H9 (cell line): ENCODE results near the gene ARRB1. TPM values are rescaled to one million over a fixed set of nuclear protein-coding genes. Genes with fewer than 3 reads are reported as not detected.

ENCODE experiments used
- DNase-seq: peaks from one replicate; pipeline ENCODE4 v3.0.0-alpha.2; 2017
- H2AFZ ChIP-seq: one replicate; pipeline ENCODE4 v1.6.1; 2013; ENCODE audit warnings: mild to moderate bottlenecking, low read length, control low read depth, moderate library complexity
- H2AK5ac ChIP-seq: 2 replicates; pipeline ENCODE4 v1.6.1; 2013; ENCODE audit warnings: low read length, control low read depth, mixed read lengths; ENCODE audit not compliant: insufficient read length
- H2BK120ac ChIP-seq: one replicate; pipeline ENCODE4 v1.6.1; 2013; ENCODE audit warnings: low read depth, mild to moderate bottlenecking, low read length, control low read depth, inconsistent platforms; ENCODE audit not compliant: poor library complexity, severe bottlenecking
- H2BK12ac ChIP-seq: 2 replicates; pipeline ENCODE4 v1.6.1; 2013; ENCODE audit warnings: low read length, control low read depth, mixed read lengths, low read depth; ENCODE audit not compliant: insufficient read length
- H2BK15ac ChIP-seq: 2 replicates; pipeline ENCODE4 v1.6.1; 2013; ENCODE audit warnings: low read depth, low read length, control low read depth
- H2BK20ac ChIP-seq: one replicate; pipeline ENCODE4 v1.6.1; 2013; ENCODE audit warnings: low read depth, mild to moderate bottlenecking, low read length, control low read depth, inconsistent platforms; ENCODE audit not compliant: poor library complexity, severe bottlenecking
- H2BK5ac ChIP-seq: 2 replicates; pipeline ENCODE4 v1.6.1; 2013; ENCODE audit warnings: low read length, control low read depth, mixed read lengths; ENCODE audit not compliant: insufficient read length
- H3K14ac ChIP-seq: 2 replicates; pipeline ENCODE4 v1.6.1; 2013; ENCODE audit warnings: low read length, control low read depth; ENCODE audit not compliant: insufficient read depth
- H3K18ac ChIP-seq: 2 replicates; pipeline ENCODE4 v1.6.1; 2013; ENCODE audit warnings: low read depth, mild to moderate bottlenecking, mixed read lengths, low read length, control low read depth; ENCODE audit not compliant: insufficient read length
- H3K23ac ChIP-seq: 2 replicates; pipeline ENCODE4 v1.6.1; 2013; ENCODE audit warnings: low read length, control low read depth, mixed read lengths, low read depth; ENCODE audit not compliant: insufficient read length
- H3K23me2 ChIP-seq: 2 replicates; pipeline ENCODE4 v1.6.1; 2013; ENCODE audit warnings: low read depth, mild to moderate bottlenecking, mixed read lengths, low read length, control low read depth; ENCODE audit not compliant: insufficient read length, poor library complexity, severe bottlenecking
- H3K27ac ChIP-seq: 2 replicates; pipeline ENCODE4 v1.5.1; 2013; ENCODE audit warnings: low read length, control low read depth, mixed read lengths, low read depth; ENCODE audit not compliant: insufficient read length
- H3K27me3 ChIP-seq: 2 replicates; pipeline ENCODE4 v1.6.1; 2013; ENCODE audit warnings: low read length, control low read depth, inconsistent platforms; ENCODE audit not compliant: insufficient read depth
- H3K4ac ChIP-seq: 2 replicates; pipeline ENCODE4 v1.6.1; 2013; ENCODE audit warnings: low read depth, mild to moderate bottlenecking, control low read depth, inconsistent platforms, low read length, moderate library complexity
- H3K4me1 ChIP-seq: 2 replicates; pipeline ENCODE4 v1.6.1; 2013; ENCODE audit warnings: low read length, control low read depth, inconsistent platforms; ENCODE audit not compliant: insufficient read depth
- H3K4me2 ChIP-seq: 2 replicates; pipeline ENCODE4 v1.6.1; 2013; ENCODE audit warnings: low read length, control low read depth, mixed read lengths; ENCODE audit not compliant: insufficient read length, insufficient read depth
- H3K56ac ChIP-seq: 2 replicates; pipeline ENCODE4 v1.6.1; 2013; ENCODE audit warnings: low read depth, mild to moderate bottlenecking, mixed read lengths, low read length, control low read depth; ENCODE audit not compliant: insufficient read length
- H3K79me1 ChIP-seq: 2 replicates; pipeline ENCODE4 v1.6.1; 2013; ENCODE audit warnings: low read depth, mild to moderate bottlenecking, moderate library complexity, low read length, control low read depth, inconsistent platforms; ENCODE audit not compliant: insufficient read depth, poor library complexity, severe bottlenecking
- H3K79me2 ChIP-seq: 2 replicates; pipeline ENCODE4 v1.6.1; 2013; ENCODE audit warnings: low read length, control low read depth, inconsistent platforms; ENCODE audit not compliant: insufficient read depth
- H3K9ac ChIP-seq: 2 replicates; pipeline ENCODE4 v1.6.1; 2013; ENCODE audit warnings: low read length, control low read depth, mixed read lengths; ENCODE audit not compliant: insufficient read length; ENCODE audit errors: extremely low read depth
- H3K9me3 ChIP-seq: one replicate; pipeline ENCODE4 v1.6.1; 2013; ENCODE audit warnings: low read depth, low read length, inconsistent platforms; ENCODE audit not compliant: control insufficient read depth
- H3T11ph ChIP-seq: one replicate; pipeline ENCODE4 v1.6.1; 2013; ENCODE audit warnings: mild to moderate bottlenecking, low read length, control low read depth, inconsistent platforms
- H4K20me1 ChIP-seq: one replicate; pipeline ENCODE4 v1.6.1; 2013; ENCODE audit not compliant: control insufficient read depth, insufficient read length, insufficient read depth
- H4K5ac ChIP-seq: 2 replicates; pipeline ENCODE4 v1.6.1; 2013; ENCODE audit warnings: low read depth, mild to moderate bottlenecking, mixed read lengths, low read length, control low read depth; ENCODE audit not compliant: insufficient read length
- H4K8ac ChIP-seq: replicated peaks from 2 replicates; pipeline ENCODE4 v1.6.1; 2013; ENCODE audit warnings: low read length, control low read depth, mixed read lengths, low read depth; ENCODE audit not compliant: insufficient read length
- H4K91ac ChIP-seq: 2 replicates; pipeline ENCODE4 v1.6.1; 2013; ENCODE audit warnings: low read depth, mild to moderate bottlenecking, moderate library complexity, mixed read lengths, low read length, control low read depth; ENCODE audit not compliant: insufficient read length
- H3K27ac Mint-ChIP-seq, 3 experiments: 2 replicates in 2 of 3; 3 replicates in 1 of 3; pipeline ENCODE4 v1.8.0; 2020 to 2021; ENCODE audit warnings: mixed read lengths in 3 of 3, mild to moderate bottlenecking in 1 of 3, moderate library complexity in 1 of 3
- H3K27me3 Mint-ChIP-seq: 2 replicates; pipeline ENCODE4 v1.8.0; 2021; ENCODE audit warnings: low read depth, mild to moderate bottlenecking, moderate library complexity, mixed read lengths
- H3K36me3 Mint-ChIP-seq, 3 experiments: 2 replicates in 2 of 3; 3 replicates in 1 of 3; pipeline ENCODE4 v1.8.0; 2020 to 2021; ENCODE audit warnings: low read depth in 3 of 3, mixed read lengths in 3 of 3; ENCODE audit not compliant: insufficient read depth in 1 of 3
- H3K4me1 Mint-ChIP-seq, 2 experiments: 2 replicates each; pipeline ENCODE4 v1.8.0; 2020; ENCODE audit warnings: mixed read lengths in 2 of 2
- H3K4me3 Mint-ChIP-seq, 2 experiments: 2 replicates in 1 of 2; 3 replicates in 1 of 2; pipeline ENCODE4 v1.8.0; 2020 to 2021; ENCODE audit warnings: mild to moderate bottlenecking in 2 of 2, mixed read lengths in 2 of 2, moderate library complexity in 1 of 2
- H3K9me3 Mint-ChIP-seq, 2 experiments: 2 replicates in 1 of 2; 3 replicates in 1 of 2; pipeline ENCODE4 v1.8.0; 2020; ENCODE audit warnings: mild to moderate bottlenecking in 2 of 2, mixed read lengths in 2 of 2, moderate library complexity in 1 of 2
- CTCF ChIP-seq: fragments of 200-600 bp; sonication (generic); conservative IDR thresholded peaks from 3 replicates; pipeline ENCODE4 v1.8.0; 2021; ENCODE audit warnings: antibody characterized with exemption, mild to moderate bottlenecking
- WGBS: extraction: QIAGEN DNeasy Blood & Tissue Kit; methylation state at CpG from one replicate; pipeline ENCODE4 v1.1.7; 2013; ENCODE audit warnings: missing lambda C conversion rate, low lambda C conversion rate, mixed read lengths; ENCODE audit not compliant: insufficient read length; ENCODE audit errors: extremely low coverage; 5-methylcytosine and 5-hydroxymethylcytosine counted together
- total RNA-seq: library from RNA; stranded (reverse); gene quantifications from 2 replicates; pipeline ENCODE4 v1.2.1, GENCODE V29; 2021

ARRB1 gene
- total RNA-seq, 1 experiment from 2014 or later = 20.6 TPM

GRCh38 chr11:75289511-75289760, 62.0 kb downstream of the ARRB1 start:
- H2BK12ac ChIP-seq = no peak overlapping the region
- no peak overlapping the region for H3K4ac ChIP-seq
- no peaks in the 10 kb centered on the region for H3K4me1 Mint-ChIP-seq
- H3K79me1 ChIP-seq = no peaks in the 10 kb centered on the region
- H2BK20ac ChIP-seq = no peak overlapping the region
- H4K8ac ChIP-seq = no peak overlapping the region
- no peak for DNase-seq
- no peak overlapping the region for H2AK5ac ChIP-seq
- H2BK5ac ChIP-seq = no peak overlapping the region
- H3K27ac ChIP-seq = no peak overlapping the region
- H2BK120ac ChIP-seq = no peak overlapping the region
- no peaks in the 10 kb centered on the region for H3K4me1 ChIP-seq
- no peak overlapping the region for H4K91ac ChIP-seq
- no peaks in the 10 kb centered on the region for H3K23me2 ChIP-seq
- H3K9me3 Mint-ChIP-seq = no peaks in the 10 kb centered on the region
- no peaks in the 10 kb centered on the region for H3K9me3 ChIP-seq
- H3K36me3 Mint-ChIP-seq = no peaks in the 10 kb centered on the region; a peak in 1 of 7 replicates
- TF ChIP-seq CTCF = no peak
- no peak overlapping the region for H3K18ac ChIP-seq
- no peak overlapping the region for H4K5ac ChIP-seq
- H3K9ac ChIP-seq = no peak overlapping the region
- no peaks in the 10 kb centered on the region for H3K79me2 ChIP-seq
- WGBS = no CpG with 5 or more reads among the region's 6 CpGs
- H3K56ac ChIP-seq = no peak overlapping the region
- H3K14ac ChIP-seq = no peak overlapping the region
- no peak overlapping the region for H3K23ac ChIP-seq
- H4K20me1 ChIP-seq = no peaks in the 10 kb centered on the region
- no peak overlapping the region for H3K4me2 ChIP-seq
- no peaks in the 10 kb centered on the region for H3K27me3 Mint-ChIP-seq
- H2BK15ac ChIP-seq = no peak overlapping the region
- H3K27ac Mint-ChIP-seq = no peak overlapping the region
- no peak overlapping the region for H3T11ph ChIP-seq
- no peak overlapping the region for H3K4me3 Mint-ChIP-seq
- no peak overlapping the region for H2AFZ ChIP-seq
- no peaks in the 10 kb centered on the region for H3K27me3 ChIP-seq
